Peyer's patch (tissue), 4 donors: ENCODE results near the gene EP400.

Experiments used
- POLR2A ChIP-seq, 2 donors: fragments of 450-650 bp; IDR thresholded peaks; one replicate each; pipeline ENCODE4 v1.5.1; 2017; ENCODE audit warnings: antibody characterized with exemption in 2 of 2, mild to moderate bottlenecking in 2 of 2, moderate library complexity in 2 of 2
- TF ChIP-seq, protein P1 (sequence below), 6 experiments: fragments of 450-650 bp in 4 of 6; fragments of 200-600 bp in 2 of 6; sonication (generic) in 1 of 6; IDR thresholded peaks; one replicate each; pipeline ENCODE4 v1.5.1; 2017 to 2019; ENCODE audit warnings: antibody characterized with exemption in 6 of 6, mild to moderate bottlenecking in 3 of 6, moderate library complexity in 1 of 6

DNA sequence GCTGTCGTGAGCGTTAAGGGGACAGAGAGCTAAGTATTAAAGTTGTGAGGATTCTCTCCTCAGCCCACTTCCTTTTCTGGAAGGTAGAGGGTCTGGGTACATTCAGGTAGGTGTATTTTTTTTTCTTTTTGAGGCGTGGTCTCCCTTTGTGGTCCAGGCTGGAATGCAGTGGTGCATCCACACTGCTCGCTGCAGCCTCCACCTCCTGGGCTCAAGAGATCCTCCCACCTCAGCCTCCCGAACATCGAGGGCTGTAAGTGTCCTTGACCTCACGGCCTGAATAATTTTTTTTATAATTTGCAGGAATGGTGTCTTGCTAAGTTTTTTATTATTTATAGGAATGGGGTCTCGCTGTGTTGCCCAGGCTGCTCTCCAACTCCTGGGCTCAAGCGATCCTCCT, 19.2 kb upstream of the EP400 start:
- TF ChIP-seq, protein P1, sequence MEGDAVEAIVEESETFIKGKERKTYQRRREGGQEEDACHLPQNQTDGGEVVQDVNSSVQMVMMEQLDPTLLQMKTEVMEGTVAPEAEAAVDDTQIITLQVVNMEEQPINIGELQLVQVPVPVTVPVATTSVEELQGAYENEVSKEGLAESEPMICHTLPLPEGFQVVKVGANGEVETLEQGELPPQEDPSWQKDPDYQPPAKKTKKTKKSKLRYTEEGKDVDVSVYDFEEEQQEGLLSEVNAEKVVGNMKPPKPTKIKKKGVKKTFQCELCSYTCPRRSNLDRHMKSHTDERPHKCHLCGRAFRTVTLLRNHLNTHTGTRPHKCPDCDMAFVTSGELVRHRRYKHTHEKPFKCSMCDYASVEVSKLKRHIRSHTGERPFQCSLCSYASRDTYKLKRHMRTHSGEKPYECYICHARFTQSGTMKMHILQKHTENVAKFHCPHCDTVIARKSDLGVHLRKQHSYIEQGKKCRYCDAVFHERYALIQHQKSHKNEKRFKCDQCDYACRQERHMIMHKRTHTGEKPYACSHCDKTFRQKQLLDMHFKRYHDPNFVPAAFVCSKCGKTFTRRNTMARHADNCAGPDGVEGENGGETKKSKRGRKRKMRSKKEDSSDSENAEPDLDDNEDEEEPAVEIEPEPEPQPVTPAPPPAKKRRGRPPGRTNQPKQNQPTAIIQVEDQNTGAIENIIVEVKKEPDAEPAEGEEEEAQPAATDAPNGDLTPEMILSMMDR (IDR thresholded peaks at IDR 0.05) = no peak
- TF ChIP-seq POLR2A (IDR thresholded peaks at IDR 0.05) = no peak
